HL-60 (cell line): ENCODE data around the gene APOBEC3H.

ENCODE experiments used
- CTCF ChIP-seq: IDR thresholded peaks from one replicate; pipeline ENCODE4 v1.5.1; 2011; ENCODE audit warnings: low read length, control low read depth, inconsistent platforms; ENCODE audit not compliant: insufficient read depth
- GABPA ChIP-seq: IDR thresholded peaks from 2 replicates; pipeline ENCODE4 v1.6.1; 2012; ENCODE audit warnings: low read depth
- POLR2AphosphoS5 ChIP-seq: IDR thresholded peaks from 2 replicates; pipeline ENCODE4 v1.6.1; 2012; ENCODE audit warnings: low read depth
- REST ChIP-seq: IDR thresholded peaks from 2 replicates; pipeline ENCODE4 v1.6.1; 2012; ENCODE audit warnings: low read depth; ENCODE audit not compliant: insufficient replicate concordance
- SPI1 ChIP-seq: IDR thresholded peaks from 2 replicates; pipeline ENCODE4 v1.6.1; 2012; ENCODE audit warnings: low read depth, mild to moderate bottlenecking, borderline replicate concordance

DNA sequence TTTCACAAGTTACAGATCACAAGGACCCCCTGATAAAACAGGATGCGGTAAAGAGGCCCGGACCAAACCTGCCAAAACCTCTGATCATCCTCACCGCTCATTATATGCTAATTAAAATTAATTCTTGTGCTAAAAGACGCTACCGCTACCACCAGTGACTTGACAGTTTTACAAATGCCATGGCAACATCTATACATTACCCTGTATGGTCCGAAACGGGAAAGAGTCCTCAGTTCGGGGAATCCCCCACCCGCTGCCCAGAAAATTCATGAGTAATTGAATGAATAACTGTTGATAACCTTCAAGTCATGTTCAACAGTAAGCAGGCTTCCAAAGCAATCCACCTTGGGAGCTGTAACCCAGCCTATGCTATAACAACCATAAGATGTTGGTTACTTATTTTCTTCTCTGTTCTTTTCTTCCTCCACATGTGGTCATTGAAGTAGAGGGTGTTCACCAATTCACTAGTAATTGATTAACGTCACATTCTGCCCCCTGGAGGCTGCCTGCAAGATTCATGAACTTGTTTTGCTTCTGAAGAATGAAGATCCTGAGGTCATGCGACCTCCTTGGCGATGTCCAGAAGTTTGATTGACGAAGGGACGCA is 20.6 kb downstream of the APOBEC3H start:
- no peak for TF ChIP-seq CTCF
- TF ChIP-seq POLR2AphosphoS5: no peak
- TF ChIP-seq GABPA: no peak
- no peak for TF ChIP-seq SPI1
- TF ChIP-seq REST: no peak
